Ishikawa (cell line): ENCODE results near the gene ZNF644.

Source experiments
- CEBPB ChIP-seq: IDR thresholded peaks from 2 replicates; pipeline ENCODE4 v1.6.1; 2012
- CREB1 ChIP-seq: IDR thresholded peaks from 2 replicates; pipeline ENCODE4 v1.6.1; 2012; ENCODE audit warnings: low read depth
- EGR1 ChIP-seq: IDR thresholded peaks from 2 replicates; pipeline ENCODE4 v1.6.1; 2012
- EP300 ChIP-seq: IDR thresholded peaks from 2 replicates; pipeline ENCODE4 v1.6.1; 2012; ENCODE audit warnings: borderline replicate concordance
- FOXM1 ChIP-seq: IDR thresholded peaks from 2 replicates; pipeline ENCODE4 v1.6.1; 2012; ENCODE audit warnings: low read depth, borderline replicate concordance
- MAX ChIP-seq: IDR thresholded peaks from 2 replicates; pipeline ENCODE4 v1.6.1; 2012
- NFIC ChIP-seq: IDR thresholded peaks from 2 replicates; pipeline ENCODE4 v1.6.1; 2012
- RAD21 ChIP-seq: IDR thresholded peaks from 2 replicates; pipeline ENCODE4 v1.6.1; 2012; ENCODE audit warnings: low read depth
- TAF1 ChIP-seq: IDR thresholded peaks from 2 replicates; pipeline ENCODE4 v1.6.1; 2012; ENCODE audit warnings: low read depth, mild to moderate bottlenecking
- TCF12 ChIP-seq: IDR thresholded peaks from 2 replicates; pipeline ENCODE4 v1.6.1; 2012; ENCODE audit warnings: low read depth
- TEAD4 ChIP-seq: IDR thresholded peaks from 2 replicates; pipeline ENCODE4 v1.6.1; 2012
- YY1 ChIP-seq: IDR thresholded peaks from 2 replicates; pipeline ENCODE4 v1.6.1; 2012; ENCODE audit warnings: low read depth
- ZBTB7A ChIP-seq: IDR thresholded peaks from 2 replicates; pipeline ENCODE4 v1.6.1; 2012; ENCODE audit warnings: low read depth
- TF ChIP-seq, protein P1 (sequence below): IDR thresholded peaks from 2 replicates; pipeline ENCODE4 v1.6.1; 2012
- TF ChIP-seq, protein P2 (sequence below): IDR thresholded peaks from 2 replicates; pipeline ENCODE4 v1.6.1; 2012; ENCODE audit warnings: low read depth, mild to moderate bottlenecking

Gene ZNF644

DNA sequence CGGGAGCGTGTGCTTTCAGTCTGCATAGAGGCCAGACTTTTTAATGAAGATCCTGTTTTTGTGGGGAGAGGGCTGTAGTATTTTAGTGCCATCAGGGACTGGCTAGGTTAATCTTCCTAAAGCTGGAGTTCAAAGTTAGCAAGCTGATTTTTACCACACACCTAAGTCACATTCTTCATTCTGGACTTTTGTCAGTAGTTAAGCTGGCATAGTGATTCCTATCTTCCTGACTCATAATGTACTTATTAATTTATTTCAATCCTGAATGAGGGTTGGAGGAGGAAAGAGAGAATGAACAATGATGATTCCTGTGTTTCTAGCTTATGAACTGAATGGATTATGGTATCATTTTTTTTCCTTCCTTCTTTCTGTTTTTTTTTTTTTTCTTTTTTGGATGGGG is 24.9 kb upstream of the ZNF644 start:
- TF ChIP-seq TEAD4, result no peak
- TF ChIP-seq CREB1, result no peak
- no peak for TF ChIP-seq MAX
- no peak for TF ChIP-seq EGR1
- TF ChIP-seq RAD21, result no peak
- no peak for TF ChIP-seq EP300
- no peak for TF ChIP-seq TCF12
- no peak for TF ChIP-seq NFIC
- no peak for TF ChIP-seq YY1
- TF ChIP-seq, protein P1, sequence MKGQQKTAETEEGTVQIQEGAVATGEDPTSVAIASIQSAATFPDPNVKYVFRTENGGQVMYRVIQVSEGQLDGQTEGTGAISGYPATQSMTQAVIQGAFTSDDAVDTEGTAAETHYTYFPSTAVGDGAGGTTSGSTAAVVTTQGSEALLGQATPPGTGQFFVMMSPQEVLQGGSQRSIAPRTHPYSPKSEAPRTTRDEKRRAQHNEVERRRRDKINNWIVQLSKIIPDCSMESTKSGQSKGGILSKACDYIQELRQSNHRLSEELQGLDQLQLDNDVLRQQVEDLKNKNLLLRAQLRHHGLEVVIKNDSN, result no peak
- TF ChIP-seq, protein P2, sequence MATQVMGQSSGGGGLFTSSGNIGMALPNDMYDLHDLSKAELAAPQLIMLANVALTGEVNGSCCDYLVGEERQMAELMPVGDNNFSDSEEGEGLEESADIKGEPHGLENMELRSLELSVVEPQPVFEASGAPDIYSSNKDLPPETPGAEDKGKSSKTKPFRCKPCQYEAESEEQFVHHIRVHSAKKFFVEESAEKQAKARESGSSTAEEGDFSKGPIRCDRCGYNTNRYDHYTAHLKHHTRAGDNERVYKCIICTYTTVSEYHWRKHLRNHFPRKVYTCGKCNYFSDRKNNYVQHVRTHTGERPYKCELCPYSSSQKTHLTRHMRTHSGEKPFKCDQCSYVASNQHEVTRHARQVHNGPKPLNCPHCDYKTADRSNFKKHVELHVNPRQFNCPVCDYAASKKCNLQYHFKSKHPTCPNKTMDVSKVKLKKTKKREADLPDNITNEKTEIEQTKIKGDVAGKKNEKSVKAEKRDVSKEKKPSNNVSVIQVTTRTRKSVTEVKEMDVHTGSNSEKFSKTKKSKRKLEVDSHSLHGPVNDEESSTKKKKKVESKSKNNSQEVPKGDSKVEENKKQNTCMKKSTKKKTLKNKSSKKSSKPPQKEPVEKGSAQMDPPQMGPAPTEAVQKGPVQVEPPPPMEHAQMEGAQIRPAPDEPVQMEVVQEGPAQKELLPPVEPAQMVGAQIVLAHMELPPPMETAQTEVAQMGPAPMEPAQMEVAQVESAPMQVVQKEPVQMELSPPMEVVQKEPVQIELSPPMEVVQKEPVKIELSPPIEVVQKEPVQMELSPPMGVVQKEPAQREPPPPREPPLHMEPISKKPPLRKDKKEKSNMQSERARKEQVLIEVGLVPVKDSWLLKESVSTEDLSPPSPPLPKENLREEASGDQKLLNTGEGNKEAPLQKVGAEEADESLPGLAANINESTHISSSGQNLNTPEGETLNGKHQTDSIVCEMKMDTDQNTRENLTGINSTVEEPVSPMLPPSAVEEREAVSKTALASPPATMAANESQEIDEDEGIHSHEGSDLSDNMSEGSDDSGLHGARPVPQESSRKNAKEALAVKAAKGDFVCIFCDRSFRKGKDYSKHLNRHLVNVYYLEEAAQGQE, result no peak
- no peak for TF ChIP-seq FOXM1
- TF ChIP-seq TAF1, result no peak
- no peak for TF ChIP-seq ZBTB7A
- TF ChIP-seq CEBPB, result no peak

- TF ChIP-seq NFIC, result no peak
- TF ChIP-seq EGR1, result no peak
- TF ChIP-seq CREB1, result no peak
- TF ChIP-seq TEAD4, result no peak
- TF ChIP-seq TCF12, result no peak
- TF ChIP-seq CEBPB, result no peak
- TF ChIP-seq MAX, result no peak
- TF ChIP-seq RAD21, result no peak
- no peak for TF ChIP-seq ZBTB7A
- TF ChIP-seq, protein P1, result no peak
Measured at GRCh38 chr1:91045284-91045683, 23.4 kb upstream of the ZNF644 start.

DNA sequence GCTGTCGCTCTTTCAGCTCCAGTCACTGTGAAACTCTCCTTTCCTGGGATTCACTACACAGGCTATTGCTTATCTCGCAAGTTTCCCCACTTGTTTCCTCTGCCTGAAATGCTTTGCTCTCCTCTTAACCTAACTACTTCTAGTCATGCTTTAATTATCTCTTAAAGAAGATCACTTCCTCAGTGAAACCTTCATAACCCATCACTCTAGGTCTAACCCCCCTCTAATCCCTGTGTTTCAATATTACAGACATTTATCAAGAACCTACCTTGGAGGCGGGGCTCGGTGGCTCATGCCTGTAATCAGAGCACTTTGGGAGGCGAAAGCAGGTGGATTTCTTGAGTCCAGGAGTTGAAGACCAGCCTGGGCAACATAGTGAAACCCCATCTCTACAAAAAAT is 16.7 kb upstream of the ZNF644 start:
- TF ChIP-seq CEBPB (no peak), FOXM1 (no peak), RAD21 (no peak), ZBTB7A (no peak), TCF12 (no peak), TAF1 (no peak), YY1 (no peak), NFIC (no peak)
- TF ChIP-seq, protein P2, result no peak
- TF ChIP-seq, protein P1, result no peak

GRCh38 chr1:91036894-91037829 is 15.3 kb upstream of the ZNF644 start:
- TF ChIP-seq TCF12, result no peak
- no peak for TF ChIP-seq EP300
- TF ChIP-seq ZBTB7A, result no peak
- TF ChIP-seq, protein P1, result no peak

- TF ChIP-seq, protein P1, result no peak
- TF ChIP-seq RAD21, result no peak
- no peak for TF ChIP-seq CEBPB
Measured at GRCh38 chr1:91032349-91032748, 10.5 kb upstream of the ZNF644 start.
